HepG2 (cell line): ENCODE results near the gene TSPYL1. TPM values are rescaled to one million over a fixed set of nuclear protein-coding genes. Genes with fewer than 3 reads are reported as not detected.

Experiments used
- BORCS8-MEF2B ChIP-seq: sonication (generic); formaldehyde crosslinking; IDR thresholded peaks from 2 replicates; pipeline ENCODE4 v1.8.0; 2022; ENCODE audit warnings: mild to moderate bottlenecking, missing genetic modification reagents
- CEBPG ChIP-seq: IDR thresholded peaks from 2 replicates; pipeline ENCODE4 v1.6.1; 2016
- HNRNPLL ChIP-seq: fragments of 200-400 bp; formaldehyde crosslinking; IDR thresholded peaks from 2 replicates; pipeline ENCODE4 v1.6.1; 2017; ENCODE audit warnings: mild to moderate bottlenecking, low read depth, low read length; ENCODE audit not compliant: poor library complexity, severe bottlenecking
- JUN ChIP-seq: sonication (generic); formaldehyde crosslinking; IDR thresholded peaks from 2 replicates; pipeline ENCODE4 v1.4.0; 2020; ENCODE audit warnings: mild to moderate bottlenecking, missing genetic modification reagents
- LCORL ChIP-seq, 2 experiments: fragments of 450-650 bp in 1 of 2; sonication (generic) in 1 of 2; formaldehyde crosslinking in 1 of 2; IDR thresholded peaks; 2 replicates each; pipeline versions ENCODE4 v1.5.0 to v1.6.1; 2017 to 2020; ENCODE audit warnings: antibody characterized with exemption in 1 of 2, missing genetic modification reagents in 1 of 2
- MXI1 ChIP-seq: IDR thresholded peaks from 3 replicates; pipeline ENCODE4 v1.6.1; 2012; ENCODE audit warnings: low read depth, low read length, inconsistent platforms, borderline replicate concordance
- REL ChIP-seq: sonication (generic); formaldehyde crosslinking; conservative IDR thresholded peaks from 2 replicates; pipeline ENCODE4 v1.8.0; 2022; ENCODE audit warnings: mild to moderate bottlenecking, missing genetic modification reagents, moderate library complexity
- SAFB2 ChIP-seq: sonication (generic); formaldehyde crosslinking; IDR thresholded peaks from 2 replicates; pipeline ENCODE4 v1.5.1; 2020; ENCODE audit warnings: missing genetic modification reagents, low read depth, mild to moderate bottlenecking, borderline replicate concordance
- SNRNP70 ChIP-seq: fragments of 200-400 bp; formaldehyde crosslinking; IDR thresholded peaks from 2 replicates; pipeline ENCODE4 v1.6.1; 2017; ENCODE audit warnings: mild to moderate bottlenecking, low read depth, low read length, moderate library complexity
- ZNF331 ChIP-seq: sonication (generic); formaldehyde crosslinking; IDR thresholded peaks from 2 replicates; pipeline ENCODE4 v1.4.0; 2020; ENCODE audit warnings: missing genetic modification reagents
- ZNF572 ChIP-seq: sonication (generic); formaldehyde crosslinking; IDR thresholded peaks from 2 replicates; pipeline ENCODE4 v1.5.1; 2020; ENCODE audit warnings: mild to moderate bottlenecking, missing genetic modification reagents
- polyA plus RNA-seq, 8 experiments: library from polyadenylated mRNA; depleted of rRNA in 3 of 8; stranded (reverse) in 7 of 8; unstranded in 1 of 8; fragments of >200 nt; fragmentation: Illumina TruSeq in 4 of 8; extraction: Trizol in 4 of 8; gene quantifications; 2 replicates each; pipeline versions ENCODE4 v1.2.1 to v1.2.3, GENCODE V29; 2011 to 2016; ENCODE audit warnings: low read depth in 4 of 8, missing spikeins in 1 of 8, mixed read lengths in 1 of 8; ENCODE audit not compliant: insufficient read depth in 1 of 8
- total RNA-seq, 5 experiments: library from RNA; depleted of rRNA; stranded (reverse); fragments of >200 nt; fragmentation: Illumina TruSeq; extraction: Trizol; gene quantifications; 2 replicates each; pipeline ENCODE4 v1.2.3, GENCODE V29; 2016; ENCODE audit warnings: low read depth in 1 of 5
- TF ChIP-seq, protein P1 (sequence below): sonication (generic); formaldehyde crosslinking; IDR thresholded peaks from one replicate; pipeline ENCODE4 v1.5.1; 2020; ENCODE audit warnings: mild to moderate bottlenecking, missing genetic modification reagents; ENCODE audit errors: not compliant biosample characterization
- TF ChIP-seq, protein P2 (sequence below): IDR thresholded peaks from 2 replicates; pipeline ENCODE4 v1.6.1; 2016; ENCODE audit warnings: low read depth
- TF ChIP-seq, protein P3 (sequence below): sonication (generic); formaldehyde crosslinking; IDR thresholded peaks from 2 replicates; pipeline ENCODE4 v1.8.1; 2023; ENCODE audit warnings: missing genetic modification reagents, mild to moderate bottlenecking, borderline replicate concordance
- TF ChIP-seq, protein P4 (sequence below): sonication (generic); formaldehyde crosslinking; IDR thresholded peaks from 2 replicates; pipeline ENCODE4 v1.4.0; 2020; ENCODE audit warnings: missing genetic modification reagents, borderline replicate concordance

TSPYL1 gene
- total and polyA plus RNA-seq, 2 of the 13 experiments (the other 11 are each of a cell fraction or from before 2014, with no cell fraction given): 28.3 to 93.0 TPM

DNA sequence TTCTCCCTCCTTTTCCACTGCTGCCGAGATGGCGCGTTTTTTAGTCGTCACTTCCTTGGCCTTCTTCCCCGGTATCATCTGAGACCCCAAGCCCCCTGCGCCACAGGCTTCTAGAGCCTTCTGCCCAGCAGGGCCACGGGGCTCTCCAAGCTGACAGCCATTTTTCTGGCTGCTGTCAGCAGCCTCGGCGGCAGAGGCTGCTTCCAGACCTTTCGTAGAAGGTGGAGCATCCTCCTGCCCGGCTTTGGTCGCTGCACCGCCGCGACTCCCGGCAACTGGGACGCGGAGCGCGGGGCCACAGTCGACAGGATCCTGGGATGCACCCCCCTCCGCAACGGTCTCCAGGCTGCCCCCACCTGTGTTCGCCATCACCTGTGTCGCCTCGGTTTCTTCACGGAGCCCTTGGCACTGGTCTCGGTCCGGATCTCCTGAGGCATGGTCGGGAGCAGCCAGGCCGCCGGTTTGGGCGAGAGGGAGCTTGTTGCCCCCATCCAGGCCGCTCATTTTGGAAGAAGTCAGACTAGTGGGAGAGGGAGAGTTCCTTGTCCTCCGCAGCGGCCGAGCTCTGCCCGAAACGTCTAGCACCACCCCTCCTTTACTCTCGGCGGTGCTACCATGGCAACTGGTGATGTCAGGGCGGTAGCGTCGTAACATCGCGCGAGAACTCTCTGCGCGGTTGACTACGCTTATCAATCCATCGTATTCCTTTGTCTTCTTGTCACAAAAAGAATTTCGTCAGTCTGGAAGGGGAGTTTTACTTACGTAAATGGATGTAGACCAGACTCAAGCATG is 26.0 kb downstream of the TSPYL1 start, which contains the start of gene TSPYL4 (continued):
- TF ChIP-seq, protein P1, sequence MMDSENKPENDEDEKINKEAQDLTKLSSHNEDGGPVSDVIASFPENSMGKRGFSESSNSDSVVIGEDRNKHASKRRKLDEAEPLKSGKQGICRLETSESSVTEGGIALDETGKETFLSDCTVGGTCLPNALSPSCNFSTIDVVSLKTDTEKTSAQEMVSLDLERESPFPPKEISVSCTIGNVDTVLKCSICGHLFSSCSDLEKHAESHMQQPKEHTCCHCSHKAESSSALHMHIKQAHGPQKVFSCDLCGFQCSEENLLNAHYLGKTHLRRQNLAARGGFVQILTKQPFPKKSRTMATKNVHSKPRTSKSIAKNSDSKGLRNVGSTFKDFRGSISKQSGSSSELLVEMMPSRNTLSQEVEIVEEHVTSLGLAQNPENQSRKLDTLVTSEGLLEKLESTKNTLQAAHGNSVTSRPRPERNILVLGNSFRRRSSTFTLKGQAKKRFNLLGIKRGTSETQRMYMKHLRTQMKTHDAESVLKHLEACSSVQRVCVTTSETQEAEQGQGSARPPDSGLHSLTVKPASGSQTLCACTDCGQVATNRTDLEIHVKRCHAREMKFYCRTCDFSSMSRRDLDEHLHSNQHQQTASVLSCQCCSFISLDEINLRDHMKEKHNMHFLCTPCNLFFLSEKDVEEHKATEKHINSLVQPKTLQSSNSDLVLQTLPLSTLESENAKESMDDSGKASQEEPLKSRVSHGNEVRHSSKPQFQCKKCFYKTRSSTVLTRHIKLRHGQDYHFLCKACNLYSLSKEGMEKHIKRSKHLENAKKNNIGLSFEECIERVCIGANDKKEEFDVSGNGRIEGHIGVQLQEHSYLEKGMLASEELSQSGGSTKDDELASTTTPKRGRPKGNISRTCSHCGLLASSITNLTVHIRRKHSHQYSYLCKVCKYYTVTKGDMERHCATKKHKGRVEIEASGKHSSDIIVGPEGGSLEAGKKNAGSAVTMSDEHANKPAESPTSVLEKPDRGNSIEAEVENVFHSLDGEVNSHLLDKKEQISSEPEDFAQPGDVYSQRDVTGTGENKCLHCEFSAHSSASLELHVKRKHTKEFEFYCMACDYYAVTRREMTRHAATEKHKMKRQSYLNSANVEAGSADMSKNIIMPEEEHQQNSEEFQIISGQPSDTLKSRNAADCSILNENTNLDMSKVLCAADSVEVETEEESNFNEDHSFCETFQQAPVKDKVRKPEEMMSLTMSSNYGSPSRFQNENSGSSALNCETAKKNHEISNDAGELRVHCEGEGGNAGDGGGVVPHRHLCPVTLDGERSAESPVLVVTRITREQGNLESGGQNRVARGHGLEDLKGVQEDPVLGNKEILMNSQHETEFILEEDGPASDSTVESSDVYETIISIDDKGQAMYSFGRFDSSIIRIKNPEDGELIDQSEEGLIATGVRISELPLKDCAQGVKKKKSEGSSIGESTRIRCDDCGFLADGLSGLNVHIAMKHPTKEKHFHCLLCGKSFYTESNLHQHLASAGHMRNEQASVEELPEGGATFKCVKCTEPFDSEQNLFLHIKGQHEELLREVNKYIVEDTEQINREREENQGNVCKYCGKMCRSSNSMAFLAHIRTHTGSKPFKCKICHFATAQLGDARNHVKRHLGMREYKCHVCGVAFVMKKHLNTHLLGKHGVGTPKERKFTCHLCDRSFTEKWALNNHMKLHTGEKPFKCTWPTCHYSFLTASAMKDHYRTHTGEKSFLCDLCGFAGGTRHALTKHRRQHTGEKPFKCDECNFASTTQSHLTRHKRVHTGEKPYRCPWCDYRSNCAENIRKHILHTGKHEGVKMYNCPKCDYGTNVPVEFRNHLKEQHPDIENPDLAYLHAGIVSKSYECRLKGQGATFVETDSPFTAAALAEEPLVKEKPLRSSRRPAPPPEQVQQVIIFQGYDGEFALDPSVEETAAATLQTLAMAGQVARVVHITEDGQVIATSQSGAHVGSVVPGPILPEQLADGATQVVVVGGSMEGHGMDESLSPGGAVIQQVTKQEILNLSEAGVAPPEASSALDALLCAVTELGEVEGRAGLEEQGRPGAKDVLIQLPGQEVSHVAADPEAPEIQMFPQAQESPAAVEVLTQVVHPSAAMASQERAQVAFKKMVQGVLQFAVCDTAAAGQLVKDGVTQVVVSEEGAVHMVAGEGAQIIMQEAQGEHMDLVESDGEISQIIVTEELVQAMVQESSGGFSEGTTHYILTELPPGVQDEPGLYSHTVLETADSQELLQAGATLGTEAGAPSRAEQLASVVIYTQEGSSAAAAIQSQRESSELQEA: peak; percentile 93
- TF ChIP-seq ZNF331 (CRISPR knock-in tag): 0 out of 2 replicates have a peak, but pooled peaks have one; percentile 37
- peak; percentile 96 for TF ChIP-seq MXI1
- TF ChIP-seq SAFB2 (CRISPR knock-in tag): peak; percentile 78; the same call in 1 of the 2 replicates
- peak; percentile 26; the same call in 1 of the 2 replicates for TF ChIP-seq JUN (CRISPR knock-in tag)
- peak; percentile 95 for TF ChIP-seq HNRNPLL
- TF ChIP-seq SNRNP70: no peak
- TF ChIP-seq REL: no peak
- TF ChIP-seq, protein P2, sequence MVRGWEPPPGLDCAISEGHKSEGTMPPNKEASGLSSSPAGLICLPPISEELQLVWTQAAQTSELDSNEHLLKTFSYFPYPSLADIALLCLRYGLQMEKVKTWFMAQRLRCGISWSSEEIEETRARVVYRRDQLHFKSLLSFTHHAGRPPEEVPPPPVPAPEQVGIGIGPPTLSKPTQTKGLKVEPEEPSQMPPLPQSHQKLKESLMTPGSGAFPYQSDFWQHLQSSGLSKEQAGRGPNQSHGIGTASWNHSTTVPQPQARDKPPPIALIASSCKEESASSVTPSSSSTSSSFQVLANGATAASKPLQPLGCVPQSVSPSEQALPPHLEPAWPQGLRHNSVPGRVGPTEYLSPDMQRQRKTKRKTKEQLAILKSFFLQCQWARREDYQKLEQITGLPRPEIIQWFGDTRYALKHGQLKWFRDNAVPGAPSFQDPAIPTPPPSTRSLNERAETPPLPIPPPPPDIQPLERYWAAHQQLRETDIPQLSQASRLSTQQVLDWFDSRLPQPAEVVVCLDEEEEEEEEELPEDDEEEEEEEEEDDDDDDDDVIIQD (CRISPR knock-in tag): peak; percentile 86
- no peak for TF ChIP-seq LCORL (IDR thresholded peaks at IDR 0.05)
- TF ChIP-seq LCORL (CRISPR knock-in tag; IDR thresholded peaks at IDR 0.05): peak; percentile 69
- TF ChIP-seq, protein P3, sequence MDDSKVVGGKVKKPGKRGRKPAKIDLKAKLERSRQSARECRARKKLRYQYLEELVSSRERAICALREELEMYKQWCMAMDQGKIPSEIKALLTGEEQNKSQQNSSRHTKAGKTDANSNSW (CRISPR knock-in tag): no peak
- TF ChIP-seq, protein P4, sequence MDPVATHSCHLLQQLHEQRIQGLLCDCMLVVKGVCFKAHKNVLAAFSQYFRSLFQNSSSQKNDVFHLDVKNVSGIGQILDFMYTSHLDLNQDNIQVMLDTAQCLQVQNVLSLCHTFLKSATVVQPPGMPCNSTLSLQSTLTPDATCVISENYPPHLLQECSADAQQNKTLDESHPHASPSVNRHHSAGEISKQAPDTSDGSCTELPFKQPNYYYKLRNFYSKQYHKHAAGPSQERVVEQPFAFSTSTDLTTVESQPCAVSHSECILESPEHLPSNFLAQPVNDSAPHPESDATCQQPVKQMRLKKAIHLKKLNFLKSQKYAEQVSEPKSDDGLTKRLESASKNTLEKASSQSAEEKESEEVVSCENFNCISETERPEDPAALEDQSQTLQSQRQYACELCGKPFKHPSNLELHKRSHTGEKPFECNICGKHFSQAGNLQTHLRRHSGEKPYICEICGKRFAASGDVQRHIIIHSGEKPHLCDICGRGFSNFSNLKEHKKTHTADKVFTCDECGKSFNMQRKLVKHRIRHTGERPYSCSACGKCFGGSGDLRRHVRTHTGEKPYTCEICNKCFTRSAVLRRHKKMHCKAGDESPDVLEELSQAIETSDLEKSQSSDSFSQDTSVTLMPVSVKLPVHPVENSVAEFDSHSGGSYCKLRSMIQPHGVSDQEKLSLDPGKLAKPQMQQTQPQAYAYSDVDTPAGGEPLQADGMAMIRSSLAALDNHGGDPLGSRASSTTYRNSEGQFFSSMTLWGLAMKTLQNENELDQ (CRISPR knock-in tag): no peak
- peak; percentile 66 for TF ChIP-seq CEBPG (CRISPR knock-in tag)
- TF ChIP-seq ZNF572 (CRISPR knock-in tag): peak; percentile 73; the same call in 1 of the 2 replicates
- TF ChIP-seq BORCS8-MEF2B (CRISPR knock-in tag): peak; percentile 81
